ENCODE measurements around the gene LIPN.
"Not testable (repeated sequence)": the region's sequence is repeated elsewhere in the genome, so short reads cannot be mapped to it uniquely, and the experiment has no call there.

LIPN gene, protein sequence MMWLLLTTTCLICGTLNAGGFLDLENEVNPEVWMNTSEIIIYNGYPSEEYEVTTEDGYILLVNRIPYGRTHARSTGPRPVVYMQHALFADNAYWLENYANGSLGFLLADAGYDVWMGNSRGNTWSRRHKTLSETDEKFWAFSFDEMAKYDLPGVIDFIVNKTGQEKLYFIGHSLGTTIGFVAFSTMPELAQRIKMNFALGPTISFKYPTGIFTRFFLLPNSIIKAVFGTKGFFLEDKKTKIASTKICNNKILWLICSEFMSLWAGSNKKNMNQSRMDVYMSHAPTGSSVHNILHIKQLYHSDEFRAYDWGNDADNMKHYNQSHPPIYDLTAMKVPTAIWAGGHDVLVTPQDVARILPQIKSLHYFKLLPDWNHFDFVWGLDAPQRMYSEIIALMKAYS

DNA sequence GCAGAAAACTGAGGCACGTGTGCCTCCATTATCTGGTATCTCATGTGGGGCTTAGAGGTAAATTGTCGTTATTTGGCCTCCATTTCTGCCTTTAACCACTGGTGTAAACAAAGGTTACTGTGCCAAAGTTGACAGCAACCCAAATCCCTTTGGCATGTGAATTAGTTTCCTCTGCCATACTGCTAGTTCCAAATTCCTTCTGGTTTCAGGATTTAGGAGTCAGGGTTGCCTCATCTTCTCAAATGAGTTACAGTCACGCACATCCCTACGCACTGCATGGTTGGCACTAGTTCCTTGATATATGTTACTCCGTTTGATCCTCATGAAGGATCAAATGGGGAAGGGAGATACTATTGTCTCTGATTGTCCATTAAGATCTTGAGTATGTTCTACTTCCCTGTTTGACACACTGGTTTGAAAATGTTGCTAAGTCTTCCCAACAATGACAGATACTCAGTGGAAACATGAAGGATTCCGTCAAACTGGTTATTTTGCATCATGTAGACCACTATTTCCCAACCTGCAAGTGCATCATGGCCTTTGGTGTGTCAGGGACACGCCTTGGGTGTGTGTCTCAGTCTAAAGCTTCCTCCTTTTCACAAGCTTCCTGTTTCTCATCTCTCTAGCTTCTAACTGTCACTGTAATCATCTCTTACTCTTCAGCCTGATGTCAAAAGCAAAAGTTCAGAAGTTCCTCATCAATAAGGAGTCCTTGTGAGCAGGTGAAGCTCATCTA is at the start of gene LIPN:
TSS of gene LIPN (plus strand) at position 655 of the 736 bp plus-strand sequence. CDS start 1,386 bp downstream, outside the sequence.
- no peak for DNase-seq (ENCODE audit: low spot score)

DNA sequence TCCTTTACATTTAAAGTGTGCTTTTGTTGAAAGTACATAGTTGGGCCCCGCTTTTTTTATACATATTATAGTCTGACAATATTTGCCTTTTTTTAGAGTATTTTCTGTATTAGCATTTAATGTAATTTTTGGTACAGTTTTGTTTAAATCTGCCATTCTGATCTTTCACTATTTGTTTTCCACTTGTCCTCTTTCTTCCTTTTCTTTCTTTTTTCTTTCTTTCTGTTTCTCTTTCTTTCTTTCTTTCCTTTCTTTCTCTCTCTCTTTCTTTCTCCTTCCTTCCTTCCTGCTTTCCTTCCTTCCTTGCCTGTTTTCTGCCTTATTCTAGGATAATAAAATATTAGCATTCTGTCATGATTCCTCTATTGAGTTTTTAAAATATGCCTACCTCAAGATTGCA is 44.3 kb upstream of the LIPN start:
- DNase-seq (ENCODE audit: low spot score) = no peak

DNA sequence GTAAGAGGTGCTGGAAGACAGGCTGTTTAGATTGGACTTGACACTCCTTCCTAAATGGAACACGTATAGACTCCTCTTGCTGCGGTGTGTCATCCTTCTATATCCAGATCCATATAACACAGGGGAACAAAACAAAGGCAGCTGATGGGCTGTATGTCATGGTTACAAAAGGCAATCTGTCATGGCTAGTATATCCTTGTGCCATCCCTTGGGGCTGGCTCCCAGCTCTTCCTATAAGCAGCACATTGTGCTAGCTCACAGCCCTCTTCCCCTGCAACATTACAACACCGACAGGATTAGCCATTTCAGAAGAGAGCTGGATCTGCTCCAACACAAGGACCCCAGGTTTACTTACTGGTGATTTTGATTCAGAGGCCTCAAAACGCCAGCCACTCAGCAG is 38.4 kb upstream of the LIPN start:
- no peak for DNase-seq (ENCODE audit: low spot score)

DNA sequence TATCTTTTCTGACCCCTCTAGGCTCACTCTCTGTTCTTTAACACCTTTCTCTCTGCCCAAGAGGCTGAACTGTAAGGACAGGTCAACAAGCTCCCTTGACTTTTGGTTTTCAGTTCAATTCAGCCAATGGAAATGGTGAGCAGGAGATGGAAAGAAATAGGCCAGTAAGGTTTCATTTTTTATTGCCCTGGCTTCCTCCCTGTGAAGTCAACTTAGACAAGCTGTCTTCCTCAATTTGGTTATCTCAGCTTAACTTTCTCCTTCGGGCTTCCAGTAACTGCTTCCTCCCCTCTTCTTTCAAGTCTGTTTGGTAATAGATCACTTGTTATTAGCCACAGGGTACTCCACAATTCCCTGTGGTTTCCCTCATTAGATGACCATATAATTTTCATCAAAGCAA is 34.0 kb upstream of the LIPN start:
- no peak for DNase-seq (ENCODE audit: low spot score)

DNA sequence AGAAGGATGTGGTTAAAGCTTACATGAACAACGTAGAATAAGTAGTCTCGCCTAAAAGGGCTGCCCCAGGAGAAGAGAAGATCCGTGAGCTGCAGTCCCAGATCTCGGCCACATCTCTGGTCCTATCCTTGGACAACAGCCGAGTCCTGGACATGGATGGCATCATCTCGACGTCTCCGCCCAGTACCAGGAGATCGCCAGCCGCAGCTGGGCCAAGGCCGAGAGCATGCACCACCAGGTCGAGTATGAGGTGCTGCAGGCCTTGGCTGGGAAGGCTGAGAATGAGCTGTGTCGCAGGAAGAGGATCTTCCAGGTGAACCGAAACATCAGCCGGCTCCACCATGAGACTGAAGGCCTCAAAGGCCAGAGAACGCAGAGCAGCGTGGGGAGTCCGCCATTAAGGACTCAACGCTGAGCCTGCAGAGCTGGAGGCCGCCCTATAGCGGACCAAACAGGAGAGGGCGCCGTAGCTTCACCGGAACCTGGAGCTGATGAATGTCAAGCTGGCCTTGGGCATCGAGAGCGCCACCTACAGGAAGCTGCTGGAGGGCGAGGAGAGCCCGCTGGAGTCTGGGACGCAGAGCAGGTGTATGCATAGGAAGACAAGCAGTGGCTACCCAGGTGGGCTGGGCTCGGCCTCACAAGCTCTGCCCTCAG is 31.6 kb upstream of the LIPN start:
- DNase-seq (ENCODE audit: low spot score) = peak; percentile 5

DNA sequence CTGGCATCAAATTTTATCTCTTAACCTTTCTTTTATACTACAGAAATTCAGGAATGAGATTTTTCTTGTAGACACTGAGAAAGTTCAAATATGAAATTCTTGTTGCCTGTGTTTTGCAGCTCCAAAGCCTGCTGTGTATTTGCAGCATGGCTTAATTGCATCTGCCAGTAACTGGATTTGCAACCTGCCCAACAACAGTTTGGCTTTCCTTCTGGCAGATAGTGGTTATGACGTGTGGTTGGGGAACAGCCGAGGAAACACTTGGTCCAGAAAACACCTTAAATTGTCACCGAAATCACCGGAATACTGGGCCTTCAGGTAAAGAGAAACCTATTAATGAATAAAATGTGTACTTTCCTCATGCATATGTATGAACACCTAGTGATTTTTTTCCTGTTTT is 29.0 kb upstream of the LIPN start:
- no peak for DNase-seq (ENCODE audit: low spot score)

DNA sequence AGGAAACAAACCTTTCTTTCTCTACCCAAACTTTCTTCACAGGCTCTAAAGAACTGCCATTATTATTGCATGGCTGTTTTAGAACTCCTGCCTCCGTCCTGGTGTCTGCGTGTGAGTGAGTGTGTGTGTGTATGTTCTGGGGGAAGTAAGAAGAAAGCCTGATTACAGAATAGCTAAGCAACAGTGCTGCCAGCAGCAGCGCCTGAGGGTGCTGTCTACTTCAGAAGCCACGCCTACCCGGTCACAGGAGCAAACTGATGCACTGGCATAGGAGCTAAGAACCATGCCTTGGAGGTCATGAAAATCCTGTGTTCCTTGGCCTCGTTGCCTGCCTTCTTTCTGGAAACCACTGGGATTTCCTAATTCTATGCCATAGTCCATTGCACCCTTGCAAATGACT is 28.5 kb upstream of the LIPN start:
- DNase-seq (ENCODE audit: low spot score) = no peak

DNA sequence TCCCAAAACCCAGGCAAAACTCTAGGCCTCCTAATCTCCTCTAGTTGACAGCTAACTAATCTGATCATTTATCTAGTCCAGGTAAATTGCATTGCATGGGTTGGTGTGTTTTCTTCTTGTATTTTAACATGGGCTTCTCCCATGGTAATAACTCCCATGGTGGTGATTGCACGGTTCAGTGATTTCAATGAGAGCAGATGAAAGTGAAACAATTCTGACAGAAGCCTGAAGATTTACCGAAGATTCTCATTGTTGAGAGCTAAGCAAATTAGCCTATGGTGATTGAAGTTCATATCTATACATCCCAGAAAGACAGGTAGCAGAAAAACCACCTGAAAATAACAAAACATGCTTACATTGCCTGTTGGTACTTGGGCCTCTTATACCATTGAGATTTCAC is 26.6 kb upstream of the LIPN start:
- DNase-seq (ENCODE audit: low spot score) = no peak

DNA sequence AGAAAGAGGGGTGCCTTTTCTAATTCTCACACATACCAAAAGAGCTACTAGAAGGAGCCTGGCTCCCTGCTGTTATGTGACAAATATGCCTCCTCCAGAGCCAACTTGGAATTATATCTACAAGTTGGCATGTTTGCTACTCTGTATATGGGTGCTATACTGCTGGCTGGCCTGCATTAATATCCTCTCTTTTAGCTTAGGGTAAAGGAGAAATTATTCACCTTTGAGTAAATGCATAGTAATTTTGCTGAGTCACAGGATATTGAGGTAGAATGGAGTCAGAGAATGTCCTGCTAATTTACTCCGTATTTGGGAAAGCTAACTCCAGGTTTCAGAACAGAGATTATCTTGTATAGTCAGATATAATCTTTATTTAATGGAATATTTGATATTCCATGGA is 24.2 kb upstream of the LIPN start:
- no peak for DNase-seq (ENCODE audit: low spot score)

DNA sequence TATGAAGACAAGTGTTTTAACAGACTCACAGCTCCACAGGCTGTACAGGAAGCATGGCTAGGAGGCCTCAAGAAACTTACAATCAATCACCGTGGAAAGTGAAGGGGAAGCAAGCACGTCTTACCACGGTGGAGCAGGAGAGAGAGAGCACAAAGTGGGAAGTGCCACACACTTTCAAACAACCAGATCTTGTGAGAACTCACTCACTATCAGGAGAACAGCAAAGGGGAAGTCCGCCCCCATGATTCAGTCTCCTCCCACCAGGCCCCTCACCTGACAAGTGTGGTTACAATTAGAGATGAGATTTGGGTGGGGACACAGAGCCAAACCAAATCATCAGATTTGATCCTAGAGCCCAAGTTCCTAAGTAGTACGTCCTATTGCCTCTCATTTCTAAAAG is 17.9 kb upstream of the LIPN start:
- not testable (repeated sequence) for DNase-seq (ENCODE audit: low spot score)

DNA sequence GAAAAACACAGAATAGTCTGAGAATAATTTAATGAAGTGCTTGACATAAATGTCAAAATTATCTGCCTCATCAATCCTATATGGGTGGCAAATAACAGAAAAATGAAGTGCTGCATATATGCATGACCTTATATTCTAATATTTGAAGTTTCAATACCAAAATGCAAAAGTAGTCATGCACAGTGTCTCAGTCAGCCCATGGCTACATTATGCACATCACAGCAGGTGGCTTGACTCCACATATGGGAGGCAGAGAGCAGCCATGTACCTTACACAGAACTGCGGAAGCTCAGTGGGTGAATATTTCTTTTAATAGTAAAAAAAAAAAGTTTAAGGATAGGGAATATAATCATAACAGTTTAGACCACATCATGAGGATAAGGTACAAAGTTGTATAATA is 17.4 kb upstream of the LIPN start:
- DNase-seq (ENCODE audit: low spot score) = no peak

DNA sequence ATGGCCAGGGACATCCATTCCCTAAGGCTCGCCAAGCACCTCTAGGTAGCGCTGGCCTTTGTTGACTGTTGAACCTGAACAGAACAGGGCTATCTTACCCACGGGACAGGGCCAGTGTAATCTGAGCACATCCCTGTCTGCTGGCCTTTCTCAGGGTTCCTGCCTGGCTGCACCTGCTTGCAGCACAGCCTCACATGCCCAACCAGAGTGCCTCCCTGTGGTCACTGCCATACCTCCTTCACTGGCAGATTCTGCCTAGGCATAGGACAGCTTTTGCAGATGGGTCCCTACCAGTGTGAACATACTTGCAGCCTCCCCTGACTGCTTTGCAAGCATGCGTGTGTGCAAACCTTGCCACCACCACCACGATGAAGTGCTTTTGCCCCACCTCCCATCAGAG is 15.8 kb upstream of the LIPN start:
- DNase-seq (ENCODE audit: low spot score) = no peak

DNA sequence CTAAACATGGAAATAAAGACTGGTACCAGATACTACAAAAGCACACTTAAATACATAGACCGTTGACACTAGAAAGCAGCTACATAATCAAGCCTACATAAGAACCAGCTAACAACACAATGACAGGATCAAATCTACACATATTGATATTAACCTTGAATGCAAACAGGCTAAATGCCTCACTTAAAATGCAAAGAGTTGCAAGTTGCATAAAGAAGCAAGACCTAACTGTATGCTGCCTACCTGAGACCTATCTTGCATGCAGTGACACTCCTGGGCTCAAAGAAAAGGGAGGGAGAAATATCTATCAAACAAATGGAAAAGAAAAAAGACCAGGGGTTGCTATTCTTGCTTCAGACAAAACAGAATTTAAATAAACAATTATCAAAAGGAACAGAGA is 14.2 kb upstream of the LIPN start:
- DNase-seq (ENCODE audit: low spot score) = no peak

DNA sequence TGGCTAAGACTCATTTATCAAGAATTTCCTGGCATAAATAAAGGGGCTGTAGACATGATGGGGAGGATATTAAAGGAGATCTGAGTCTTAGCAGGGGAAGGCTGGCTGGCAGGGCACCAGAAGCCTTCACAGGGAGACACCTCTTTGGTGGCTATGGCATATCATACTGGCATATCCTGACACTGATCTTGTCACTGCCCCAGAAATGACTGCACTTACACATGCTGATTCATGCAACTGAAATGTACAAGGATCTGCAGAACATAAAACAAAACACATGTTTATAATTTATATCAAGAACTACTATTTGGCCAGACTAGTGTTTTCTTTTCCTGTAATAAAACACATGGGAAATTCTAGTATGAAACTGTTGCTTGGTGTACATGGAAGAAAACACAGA is 5.5 kb upstream of the LIPN start:
- no peak for DNase-seq (ENCODE audit: low spot score)

DNA sequence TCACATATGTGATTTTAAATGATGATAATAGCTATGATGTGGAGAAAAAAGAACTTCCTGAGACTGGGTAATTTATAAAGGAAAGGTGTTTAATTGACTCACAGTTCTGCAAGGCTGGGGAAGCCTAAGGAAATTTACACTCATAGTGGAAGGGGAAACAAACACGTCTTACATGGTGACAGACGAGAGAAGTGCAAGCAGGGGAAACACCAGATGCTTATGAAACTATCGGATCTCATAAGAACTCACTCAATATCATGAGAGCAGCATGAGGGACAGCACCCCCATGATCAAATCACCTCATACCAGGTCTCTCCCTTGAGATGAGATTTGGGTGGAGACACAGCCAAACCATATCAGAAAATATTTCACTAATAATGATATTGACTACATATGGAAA is 4.1 kb upstream of the LIPN start:
- no peak for DNase-seq (ENCODE audit: low spot score)

DNA sequence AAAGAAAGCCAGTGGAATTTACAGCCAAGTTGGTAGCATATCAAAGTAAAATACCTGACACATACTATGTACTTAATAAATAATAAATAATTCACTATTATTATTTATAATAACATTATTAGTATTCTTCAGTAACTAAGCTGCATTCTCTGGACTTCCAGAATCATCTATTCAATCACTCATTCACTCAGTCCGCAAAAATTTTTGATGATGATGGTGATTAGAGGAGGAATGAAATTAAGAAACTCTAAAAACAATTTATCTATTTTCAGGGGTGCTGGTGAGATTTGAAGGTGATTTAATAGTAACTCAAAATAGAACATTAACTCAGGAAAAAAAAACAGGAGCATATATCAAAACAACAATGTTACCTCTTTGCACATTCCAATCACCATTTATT is 3.2 kb upstream of the LIPN start:
- DNase-seq (ENCODE audit: low spot score) = no peak

DNA sequence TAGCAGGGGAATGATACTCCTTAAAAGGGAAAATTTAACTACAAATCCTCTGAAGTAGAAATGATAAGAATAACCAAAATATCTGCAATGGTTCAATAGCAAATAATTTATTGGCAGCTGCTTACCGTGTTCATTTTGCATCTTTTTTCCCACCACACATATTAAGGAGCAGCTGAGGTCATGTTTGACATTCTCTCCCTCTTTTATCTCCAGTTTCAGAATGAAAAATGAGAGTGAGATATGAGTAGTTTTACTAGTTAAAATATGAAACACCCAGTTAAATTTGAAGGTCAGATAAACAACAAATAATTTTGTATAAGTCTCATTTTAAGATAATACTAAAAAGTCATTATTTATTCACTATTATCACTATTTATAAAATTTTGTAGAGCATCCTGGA is 3.1 kb downstream of the LIPN start:
- DNase-seq (ENCODE audit: low spot score) = no peak

DNA sequence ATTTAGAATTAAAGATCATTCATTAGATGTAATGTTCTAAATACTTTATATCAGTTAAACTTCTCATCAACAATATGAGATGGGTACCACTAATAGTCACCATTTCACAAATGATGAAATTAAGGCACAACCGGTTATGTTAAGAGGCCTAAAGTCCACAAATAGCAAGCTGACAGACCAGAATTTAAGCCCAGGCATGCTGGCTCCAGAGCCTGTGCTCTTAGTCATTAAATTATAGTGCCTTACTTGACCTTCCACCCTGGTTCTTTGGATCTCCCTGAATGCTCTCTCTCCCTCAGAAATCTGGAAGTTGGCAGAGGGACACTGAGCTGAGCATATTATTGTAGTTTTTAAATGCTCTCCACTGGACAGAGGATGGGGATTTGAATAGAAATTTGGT is 3.6 kb downstream of the LIPN start:
- no peak for DNase-seq (ENCODE audit: low spot score)

DNA sequence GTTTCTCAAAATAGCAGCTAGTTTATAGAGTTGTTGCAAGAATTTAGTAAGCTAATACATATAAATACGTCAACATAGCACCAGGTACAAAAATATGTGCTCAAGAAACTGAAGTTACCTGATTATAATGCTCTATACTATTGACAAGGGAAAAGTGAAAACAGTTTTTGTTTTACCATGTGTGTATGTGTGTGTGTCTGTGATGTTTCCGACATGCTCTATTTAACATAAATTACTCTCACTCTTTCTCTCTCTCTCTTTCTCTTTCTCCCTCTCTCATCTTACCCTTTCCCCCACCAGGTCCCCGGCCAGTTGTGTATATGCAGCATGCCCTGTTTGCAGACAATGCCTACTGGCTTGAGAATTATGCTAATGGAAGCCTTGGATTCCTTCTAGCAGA is 4.3 kb downstream of the LIPN start:
- DNase-seq (ENCODE audit: low spot score) = no peak

DNA sequence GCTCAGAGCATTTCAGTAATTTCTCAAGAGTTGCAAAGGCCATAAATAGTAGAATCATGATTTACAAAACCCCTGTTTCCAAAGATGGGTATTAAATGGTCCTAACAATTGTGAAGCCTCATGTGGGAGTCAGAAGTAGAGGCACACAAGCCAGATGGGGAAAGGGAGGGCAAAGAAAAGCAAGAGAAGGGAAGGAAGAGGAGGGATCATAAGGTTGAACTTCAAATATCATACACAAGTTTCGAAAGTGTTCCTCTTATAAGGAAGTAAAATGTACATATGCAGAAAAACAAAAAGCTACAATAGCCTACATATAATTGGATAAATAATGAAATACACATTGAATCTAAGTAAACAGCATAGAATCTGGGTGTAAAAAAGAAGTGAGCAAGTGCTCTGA is 6.0 kb downstream of the LIPN start:
- no peak for DNase-seq (ENCODE audit: low spot score)

DNA sequence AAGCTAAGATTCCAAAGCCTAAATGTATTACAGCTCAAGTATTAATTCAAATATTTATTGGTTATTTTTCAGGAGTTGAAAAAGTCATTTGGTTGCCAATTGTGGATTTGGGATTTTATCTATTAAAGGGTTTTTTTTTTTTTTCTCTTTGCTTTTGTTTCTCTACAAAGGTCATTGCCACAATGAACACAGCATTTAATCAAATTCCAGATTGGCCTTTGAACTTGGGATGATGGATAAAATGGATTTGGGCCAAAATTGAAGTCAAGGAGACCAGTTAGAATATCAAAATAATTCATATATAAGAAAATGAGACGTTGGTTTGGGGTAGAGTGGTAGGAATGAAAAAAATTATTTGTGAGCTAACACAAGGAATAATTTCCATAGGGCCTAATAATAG is 9.6 kb downstream of the LIPN start:
- no peak for DNase-seq (ENCODE audit: low spot score)

DNA sequence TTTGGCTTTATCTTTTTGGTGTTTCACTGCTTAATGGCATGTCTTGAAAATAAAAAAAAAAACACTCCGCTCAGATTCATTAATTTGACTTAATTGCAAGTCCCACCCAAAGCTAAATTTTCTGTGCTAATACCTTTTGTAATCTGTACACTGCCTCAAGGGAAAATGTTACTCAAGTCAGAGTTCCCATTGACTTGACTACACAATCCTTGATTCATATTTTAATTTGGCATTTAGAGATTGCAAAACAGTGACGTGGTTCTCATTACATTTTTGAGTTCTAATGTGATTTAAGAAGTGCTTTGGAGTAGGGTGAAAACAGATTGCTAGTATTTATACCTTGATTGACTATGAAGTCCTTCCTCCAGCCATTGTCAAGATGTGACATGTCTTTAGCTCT is 21.4 kb downstream of the LIPN start:
- DNase-seq (ENCODE audit: low spot score) = no peak

DNA sequence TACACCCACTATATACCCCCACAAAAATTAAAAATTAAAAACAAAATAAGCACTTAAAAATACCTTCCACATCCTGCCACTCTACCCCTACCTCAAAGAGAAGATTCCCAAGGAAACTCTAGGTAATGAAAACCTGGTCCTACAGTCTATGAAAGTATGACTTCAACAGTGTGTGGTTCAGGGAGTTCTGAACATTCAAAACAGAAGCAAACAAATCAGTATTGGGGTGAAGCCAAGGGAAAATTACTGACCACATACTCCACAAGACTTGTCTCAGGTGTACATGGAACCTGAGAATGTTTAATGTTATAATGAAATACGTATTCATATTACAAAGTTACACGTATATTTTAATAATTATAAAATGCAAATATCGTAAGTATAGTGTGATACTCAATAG is 22.4 kb downstream of the LIPN start:
- DNase-seq (ENCODE audit: low spot score) = no peak

All from HuH-7.5 (cell line).